AG04450 (cell line): ENCODE measurements around the gene C8B. TPM values are rescaled to one million over a fixed set of nuclear protein-coding genes. Genes with fewer than 3 reads are reported as not detected.

ENCODE experiments used
- CTCF ChIA-PET: fragments of 300-600, 350-600 bp; formaldehyde crosslinking; extraction: SDS; loops from one replicate; lab custom pipeline; 2022; ENCODE audit warnings: antibody characterized with exemption, inconsistent platforms; lab: Charles Lee
- POLR2A ChIA-PET: fragments of 350-600 bp; formaldehyde crosslinking; extraction: SDS; loops from one replicate; lab custom pipeline; 2021; ENCODE audit warnings: antibody characterized with exemption, inconsistent platforms; lab: Yijun Ruan, JAX
- DNase-seq: peaks from one replicate; pipeline ENCODE4 v3.0.0-alpha.2; 2011; ENCODE audit warnings: low read depth, low spot score
- H3K27ac ChIP-seq: one replicate; pipeline ENCODE4 v1.5.1; 2012; ENCODE audit warnings: low read depth, low read length, control low read depth
- H3K27me3 ChIP-seq: one replicate; pipeline ENCODE4 v1.6.0; 2012; ENCODE audit warnings: low read length; ENCODE audit not compliant: control insufficient read depth, insufficient read depth
- H3K4me3 ChIP-seq: 2 replicates; pipeline ENCODE4 v1.5.1; 2011; ENCODE audit warnings: mild to moderate bottlenecking, low read depth, low read length, control low read depth
- H3K9me3 ChIP-seq: 2 replicates; pipeline ENCODE4 v1.5.1; 2012; ENCODE audit warnings: low read length; ENCODE audit not compliant: control insufficient read depth, insufficient read depth
- polyA plus RNA-seq: library from polyadenylated mRNA; depleted of rRNA; stranded (reverse); fragments of >200 nt; gene quantifications from 2 replicates; pipeline ENCODE4 v1.2.3, GENCODE V29; 2011
- TF ChIP-seq, protein P1 (sequence below): IDR thresholded peaks from 2 replicates; pipeline ENCODE4 v1.5.1; 2011; ENCODE audit warnings: low read depth, low read length, control low read depth, inconsistent platforms

C8B gene
- polyA plus RNA-seq, 1 experiment, result not detected

- Histone ChIP-seq H3K27me3 (no peaks in the 10 kb centered on the region), H3K9me3 (no peaks in the 10 kb centered on the region), H3K27ac (no peak overlapping the region), H3K4me3 (no peak overlapping the region)
- DNase-seq, result no peak
- CTCF ChIA-PET, result no interaction called here
- POLR2A ChIA-PET, result no interaction called here
- TF ChIP-seq, protein P1, sequence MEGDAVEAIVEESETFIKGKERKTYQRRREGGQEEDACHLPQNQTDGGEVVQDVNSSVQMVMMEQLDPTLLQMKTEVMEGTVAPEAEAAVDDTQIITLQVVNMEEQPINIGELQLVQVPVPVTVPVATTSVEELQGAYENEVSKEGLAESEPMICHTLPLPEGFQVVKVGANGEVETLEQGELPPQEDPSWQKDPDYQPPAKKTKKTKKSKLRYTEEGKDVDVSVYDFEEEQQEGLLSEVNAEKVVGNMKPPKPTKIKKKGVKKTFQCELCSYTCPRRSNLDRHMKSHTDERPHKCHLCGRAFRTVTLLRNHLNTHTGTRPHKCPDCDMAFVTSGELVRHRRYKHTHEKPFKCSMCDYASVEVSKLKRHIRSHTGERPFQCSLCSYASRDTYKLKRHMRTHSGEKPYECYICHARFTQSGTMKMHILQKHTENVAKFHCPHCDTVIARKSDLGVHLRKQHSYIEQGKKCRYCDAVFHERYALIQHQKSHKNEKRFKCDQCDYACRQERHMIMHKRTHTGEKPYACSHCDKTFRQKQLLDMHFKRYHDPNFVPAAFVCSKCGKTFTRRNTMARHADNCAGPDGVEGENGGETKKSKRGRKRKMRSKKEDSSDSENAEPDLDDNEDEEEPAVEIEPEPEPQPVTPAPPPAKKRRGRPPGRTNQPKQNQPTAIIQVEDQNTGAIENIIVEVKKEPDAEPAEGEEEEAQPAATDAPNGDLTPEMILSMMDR, result no peak
Observed at GRCh38 chr1:56972976-56973375, 7.2 kb upstream of the C8B start.

- CTCF ChIA-PET, result interaction anchor here (1.8 kb wide), 1 partner anchor 139 kb away, joined by 9 read pairs; no protein-coding TSS in a partner anchor
- no peaks in the 10 kb centered on the region for H3K9me3 ChIP-seq
- H3K27ac ChIP-seq, result no peak overlapping the region
- POLR2A ChIA-PET, result no interaction called here
- DNase-seq, result no peak
- H3K4me3 ChIP-seq, result no peak overlapping the region
- no peaks in the 10 kb centered on the region for H3K27me3 ChIP-seq
- TF ChIP-seq, protein P1, result no peak
Observed at GRCh38 chr1:56970280-56970679, 4.5 kb upstream of the C8B start.

DNA sequence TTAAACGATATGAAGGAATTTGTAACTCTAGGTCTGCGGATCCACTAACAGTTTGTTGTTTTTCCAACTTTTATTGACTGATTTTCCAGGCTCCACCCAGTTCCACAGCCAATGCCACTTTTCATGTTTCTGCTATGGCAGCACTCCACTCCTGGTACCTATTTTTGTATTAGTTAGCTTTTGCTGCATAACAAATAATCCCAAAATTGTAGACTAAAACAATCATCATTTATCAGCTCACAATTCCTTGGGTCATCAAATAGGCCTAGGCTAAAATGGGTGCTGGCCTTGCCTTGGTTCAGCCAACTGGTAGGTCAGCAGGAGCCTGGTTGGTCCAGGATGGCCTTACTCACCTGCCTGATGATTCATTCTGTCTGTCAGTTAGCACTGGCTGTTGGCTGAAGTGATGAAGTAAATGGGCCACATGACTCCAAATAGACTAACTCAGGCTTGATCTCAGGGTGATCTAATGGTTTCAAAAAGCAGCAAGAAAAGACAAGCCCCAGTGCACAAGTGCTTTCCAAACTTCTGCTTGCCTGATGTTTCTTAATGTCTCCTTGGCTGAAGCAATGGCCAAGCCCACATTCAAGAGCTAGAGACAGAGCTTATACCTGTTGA is 3.2 kb upstream of the C8B start:
- DNase-seq, result no peak
- Histone ChIP-seq H3K9me3 (no peaks in the 10 kb centered on the region), H3K27ac (no peak overlapping the region), H3K27me3 (no peaks in the 10 kb centered on the region), H3K4me3 (no peak overlapping the region)
- POLR2A ChIA-PET, result no interaction called here
- TF ChIP-seq, protein P1, result no peak
- CTCF ChIA-PET, result interaction anchor here (0.6 to 2.3 kb wide), 7 partner anchors 9 to 144 kb away, joined by 3 to 43 read pairs (median 5); no protein-coding TSS in a partner anchor

DNA sequence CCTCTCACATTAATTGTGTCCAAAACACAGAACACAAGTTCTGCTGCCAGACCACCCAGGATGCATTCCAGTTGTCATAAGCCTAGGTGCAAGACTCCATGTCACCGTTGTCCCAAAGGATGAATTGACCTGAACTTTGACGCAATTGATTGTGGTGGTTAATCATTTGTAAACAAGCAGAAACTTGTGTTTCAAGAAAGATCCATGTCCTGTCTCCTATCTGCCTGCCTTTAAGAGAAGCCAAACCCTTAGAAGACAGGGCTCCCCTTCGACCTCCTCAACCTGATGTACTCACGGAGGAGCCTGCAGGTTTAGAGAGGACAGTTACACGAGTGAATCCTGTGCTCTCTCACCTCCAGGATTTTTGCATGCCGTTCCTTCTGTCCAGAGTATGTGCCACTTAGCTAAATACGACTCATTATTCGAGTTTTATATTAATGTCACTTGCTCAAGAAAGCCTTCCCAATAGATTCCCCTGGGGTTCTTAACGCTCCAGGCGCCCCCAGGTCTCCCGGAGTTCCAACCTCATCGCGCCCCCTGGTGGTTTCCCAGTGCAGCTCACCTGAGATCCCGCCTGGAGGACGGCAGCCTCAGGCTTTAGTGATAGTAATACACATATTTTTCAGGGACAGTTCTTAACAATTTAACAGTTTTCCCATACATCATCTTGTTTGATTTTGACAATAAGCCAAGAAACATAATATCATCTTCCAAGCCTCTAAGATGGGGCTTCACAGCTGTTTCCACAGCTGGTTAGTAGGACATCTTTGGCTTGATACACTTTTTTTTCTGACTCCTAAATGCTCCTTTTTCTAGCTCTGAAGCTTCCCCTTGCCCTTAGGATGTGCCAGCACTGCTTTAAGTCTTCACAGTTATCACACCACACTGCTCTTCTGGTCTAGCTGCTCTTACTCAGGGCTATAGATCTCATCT is 2.4 kb upstream of the C8B start:
- H3K9me3 ChIP-seq, result no peaks in the 10 kb centered on the region
- POLR2A ChIA-PET, result no interaction called here
- TF ChIP-seq, protein P1, result peak; percentile 70
- H3K27me3 ChIP-seq, result no peaks in the 10 kb centered on the region
- H3K4me3 ChIP-seq, result no peak overlapping the region
- DNase-seq, result no peak
- CTCF ChIA-PET, result interaction anchor here (0.6 to 2.3 kb wide), 9 partner anchors 9 to 152 kb away, joined by 3 to 43 read pairs (median 5); no protein-coding TSS in a partner anchor
- no peak overlapping the region for H3K27ac ChIP-seq
